ENCODE data around the gene AQP7.

The AQP7 gene

DNA sequence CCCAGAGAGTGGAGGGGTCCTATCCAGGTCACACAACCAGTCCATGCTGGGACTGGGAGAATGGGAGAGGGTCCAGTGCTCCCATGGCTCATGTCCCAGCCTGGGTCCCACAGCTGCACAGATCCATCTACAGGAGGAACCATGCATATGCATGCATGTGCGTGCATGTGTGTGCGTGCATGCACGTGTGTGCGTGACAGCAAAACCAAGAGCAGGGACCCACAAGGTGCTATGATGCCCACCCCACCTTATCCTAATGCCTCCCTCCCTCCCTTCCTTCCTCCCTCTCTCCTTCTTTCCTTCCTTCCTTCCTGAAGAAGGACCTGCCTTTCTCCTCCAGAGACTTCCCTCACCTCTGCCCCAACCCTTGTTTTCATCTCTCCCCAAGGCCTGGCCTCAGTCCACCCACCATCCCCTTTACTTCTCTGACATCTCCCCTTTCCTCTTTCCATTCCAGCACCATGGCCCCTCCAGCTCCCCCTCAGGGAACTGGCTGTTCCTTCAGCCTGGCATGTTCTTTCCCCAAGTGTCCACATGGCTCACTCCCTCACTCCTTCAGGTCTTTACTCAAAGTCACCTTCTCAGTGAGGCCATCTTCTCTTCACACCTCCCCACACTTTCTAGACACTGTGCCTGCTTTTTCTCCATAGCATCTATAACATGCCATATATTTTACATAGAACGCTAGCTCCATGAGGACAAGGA is 21.8 kb downstream of the AQP7 start:
- DNase-seq (ENCODE audit: low read depth), result no peak
- TF ChIP-seq, protein P1, sequence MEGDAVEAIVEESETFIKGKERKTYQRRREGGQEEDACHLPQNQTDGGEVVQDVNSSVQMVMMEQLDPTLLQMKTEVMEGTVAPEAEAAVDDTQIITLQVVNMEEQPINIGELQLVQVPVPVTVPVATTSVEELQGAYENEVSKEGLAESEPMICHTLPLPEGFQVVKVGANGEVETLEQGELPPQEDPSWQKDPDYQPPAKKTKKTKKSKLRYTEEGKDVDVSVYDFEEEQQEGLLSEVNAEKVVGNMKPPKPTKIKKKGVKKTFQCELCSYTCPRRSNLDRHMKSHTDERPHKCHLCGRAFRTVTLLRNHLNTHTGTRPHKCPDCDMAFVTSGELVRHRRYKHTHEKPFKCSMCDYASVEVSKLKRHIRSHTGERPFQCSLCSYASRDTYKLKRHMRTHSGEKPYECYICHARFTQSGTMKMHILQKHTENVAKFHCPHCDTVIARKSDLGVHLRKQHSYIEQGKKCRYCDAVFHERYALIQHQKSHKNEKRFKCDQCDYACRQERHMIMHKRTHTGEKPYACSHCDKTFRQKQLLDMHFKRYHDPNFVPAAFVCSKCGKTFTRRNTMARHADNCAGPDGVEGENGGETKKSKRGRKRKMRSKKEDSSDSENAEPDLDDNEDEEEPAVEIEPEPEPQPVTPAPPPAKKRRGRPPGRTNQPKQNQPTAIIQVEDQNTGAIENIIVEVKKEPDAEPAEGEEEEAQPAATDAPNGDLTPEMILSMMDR (conservative IDR thresholded peaks at IDR 0.05; ENCODE audit: low read depth, low read length), result no peak
- no peak overlapping the region for H3K4me3 ChIP-seq (ENCODE audit: low read depth, low read length)

GRCh38 chr9:33379666-33380389 is 22.5 kb downstream of the AQP7 start:
- H3K4me3 ChIP-seq (ENCODE audit: low read depth, low read length), result no peak overlapping the region
- TF ChIP-seq, protein P1 (conservative IDR thresholded peaks at IDR 0.05; ENCODE audit: low read depth, low read length), result no peak
- DNase-seq (ENCODE audit: low read depth), result no peak

DNA sequence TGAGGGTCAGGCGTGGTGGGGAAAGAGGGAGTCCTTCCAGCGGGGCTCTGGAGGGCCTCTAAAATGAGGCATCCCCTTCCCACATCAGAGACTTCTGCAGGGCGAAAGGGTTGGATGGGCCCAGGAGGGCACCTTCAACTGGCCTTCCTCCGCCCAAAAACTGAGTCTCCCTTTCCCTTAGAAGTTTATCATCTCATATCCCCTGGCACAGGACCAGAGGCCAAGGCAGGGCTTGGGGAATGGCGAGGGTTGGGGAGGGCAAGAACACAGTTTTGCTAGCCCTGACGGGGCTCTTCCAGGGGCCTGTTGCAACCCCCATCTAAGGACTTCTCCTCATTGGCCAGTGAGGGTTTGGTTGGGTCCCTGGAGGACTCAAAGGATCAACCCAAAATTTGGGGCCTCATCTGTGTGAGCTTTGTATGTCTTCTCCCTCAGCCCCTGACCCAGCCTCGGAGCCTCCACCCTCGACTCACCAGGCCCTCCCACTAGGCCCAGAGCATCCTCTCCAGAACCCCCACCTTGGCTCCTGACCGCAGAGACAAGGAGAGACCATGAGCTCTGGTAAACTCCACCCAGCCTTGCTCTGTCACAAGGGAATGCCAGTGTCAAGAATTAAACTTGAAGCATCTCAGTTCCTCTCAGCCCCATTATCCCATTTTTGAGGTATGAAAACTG is 24.1 kb downstream of the AQP7 start:
- H3K4me3 ChIP-seq (ENCODE audit: low read depth, low read length), result no peak overlapping the region
- TF ChIP-seq, protein P1 (conservative IDR thresholded peaks at IDR 0.05; ENCODE audit: low read depth, low read length), result no peak
- DNase-seq (ENCODE audit: low read depth), result no peak

GRCh38 chr9:33377089-33377715 is 25.2 kb downstream of the AQP7 start:
- TF ChIP-seq, protein P1 (conservative IDR thresholded peaks at IDR 0.05; ENCODE audit: low read depth, low read length), result no peak
- H3K4me3 ChIP-seq (ENCODE audit: low read depth, low read length), result no peak overlapping the region
- DNase-seq (ENCODE audit: low read depth), result no peak

- no peak for DNase-seq (ENCODE audit: low read depth)
- no peak overlapping the region for H3K4me3 ChIP-seq (ENCODE audit: low read depth, low read length)
- TF ChIP-seq, protein P1 (conservative IDR thresholded peaks at IDR 0.05; ENCODE audit: low read depth, low read length), result no peak
Measured at GRCh38 chr9:33375841-33376321, 26.5 kb downstream of the AQP7 start.

- TF ChIP-seq, protein P1 (conservative IDR thresholded peaks at IDR 0.05; ENCODE audit: low read depth, low read length), result no peak
- peak overlapping the region; percentile 28 for H3K4me3 ChIP-seq (ENCODE audit: low read depth, low read length)
- DNase-seq (ENCODE audit: low read depth), result no peak
Measured at GRCh38 chr9:33375238-33375840, 27.0 kb downstream of the AQP7 start.
